ENCODE measurements around the gene ITGA1. TPM values are rescaled to one million over a fixed set of nuclear protein-coding genes. Genes with fewer than 3 reads are reported as not detected.

ITGA1 gene
- total RNA-seq, 4 donors from 2014 or later, result 29.7 to 126 (median 47.1) TPM

GRCh38 chr5:52947851-52948250, 160.1 kb downstream of the ITGA1 start:
- TF ChIP-seq CTCF (IDR thresholded peaks at IDR 0.05; ENCODE audit: low read depth), result no peak

- no peak for TF ChIP-seq CTCF (IDR thresholded peaks at IDR 0.05; ENCODE audit: low read depth)
Measured at GRCh38 chr5:52948418-52949076, 160.8 kb downstream of the ITGA1 start.

GRCh38 chr5:52950686-52951085, 163.0 kb downstream of the ITGA1 start:
- no peak for TF ChIP-seq CTCF (IDR thresholded peaks at IDR 0.05; ENCODE audit: low read depth)

- TF ChIP-seq CTCF (IDR thresholded peaks at IDR 0.05; ENCODE audit: low read depth), result no peak
Measured at GRCh38 chr5:52952483-52952882, 164.8 kb downstream of the ITGA1 start.

GRCh38 chr5:52956014-52956413, 168.3 kb downstream of the ITGA1 start:
- TF ChIP-seq CTCF (IDR thresholded peaks at IDR 0.05; ENCODE audit: low read depth), result no peak

- no peak for TF ChIP-seq CTCF (IDR thresholded peaks at IDR 0.05; ENCODE audit: low read depth)
Measured at GRCh38 chr5:52956915-52957747, 169.4 kb downstream of the ITGA1 start.

GRCh38 chr5:52961274-52961681, 173.6 kb downstream of the ITGA1 start:
- TF ChIP-seq CTCF (IDR thresholded peaks at IDR 0.05; ENCODE audit: low read depth), result no peak
